Urothelium cell line (cell line): ENCODE measurements around the gene ACBD6.
"Not testable (repeated sequence)": the region's sequence is repeated elsewhere in the genome, so short reads cannot be mapped to it uniquely, and the experiment has no call there.

Experiments used
- DNase-seq: peaks from one replicate; pipeline ENCODE4 v3.0.0; 2011; ENCODE audit warnings: low spot score, mixed read lengths
- FAIRE-seq: peaks from 2 replicates; lab custom pipeline; 2011; peaks lifted over from hg19 to GRCh38; lab: Jason Lieb, UNC

Gene ACBD6

DNA sequence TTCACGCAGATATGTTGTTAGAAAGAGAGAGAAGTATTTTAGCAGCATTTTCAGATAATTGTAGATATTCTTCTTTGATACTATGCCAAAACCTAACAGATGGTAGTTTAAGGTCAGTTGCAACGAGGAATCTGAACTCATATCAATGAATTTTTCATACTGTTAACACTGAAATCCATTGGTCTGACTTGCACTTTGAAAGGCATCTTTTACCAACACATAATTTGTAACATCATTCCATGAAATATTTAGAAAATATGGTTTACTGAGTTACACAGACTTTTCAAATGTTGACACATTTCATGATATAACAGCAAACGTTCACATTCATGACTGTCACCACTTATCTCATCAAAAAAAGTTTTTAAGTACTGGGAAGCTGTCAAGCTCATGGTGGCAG is 4.6 kb downstream of the ACBD6 start:
- no peak for FAIRE-seq

DNA sequence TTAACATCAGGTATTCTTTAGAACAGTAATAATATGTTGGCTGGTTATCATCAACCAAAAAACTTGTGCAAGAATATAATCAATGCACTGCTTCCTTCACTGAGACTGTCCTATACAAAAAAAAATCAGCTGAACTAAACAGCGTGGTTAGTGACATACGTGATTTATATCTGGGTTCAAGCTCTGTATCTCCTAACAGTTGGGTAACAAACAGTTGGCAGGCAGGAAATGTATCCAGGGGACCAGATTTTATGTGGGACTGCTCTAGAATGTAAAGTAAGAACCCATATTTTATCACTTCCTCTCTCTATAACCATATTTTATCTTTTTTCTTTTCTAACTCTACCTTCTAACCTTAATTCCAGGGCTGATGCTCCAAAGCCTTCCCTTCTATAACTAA is 8.0 kb downstream of the ACBD6 start:
- FAIRE-seq, result no peak
- no peak for DNase-seq

More for the DNA sequence above, 4.6 kb downstream of the ACBD6 start:
- DNase-seq, result no peak

- FAIRE-seq, result no peak
- no peak for DNase-seq
Observed at GRCh38 chr1:180489976-180490375, 12.4 kb downstream of the ACBD6 start.

DNA sequence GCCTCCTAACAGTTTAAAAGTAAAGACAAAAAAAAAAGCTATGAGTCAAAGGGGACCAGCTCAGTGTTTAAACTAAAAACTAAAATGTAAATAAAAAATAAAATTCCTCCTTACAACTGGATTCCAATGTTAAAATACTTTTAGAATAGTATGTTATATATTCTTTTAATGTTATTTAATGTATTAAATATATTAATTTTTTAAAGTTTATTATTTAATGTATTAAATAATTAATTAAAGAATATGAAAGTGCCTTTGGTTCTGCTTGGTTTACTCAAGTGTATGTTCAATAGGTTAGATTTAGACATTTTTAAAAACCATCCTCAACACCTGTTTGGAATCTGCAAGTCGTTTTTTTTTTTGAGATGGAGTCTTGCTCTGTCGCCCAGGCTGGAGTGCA is 13.1 kb downstream of the ACBD6 start:
- DNase-seq (no peak), FAIRE-seq (no peak)

DNA sequence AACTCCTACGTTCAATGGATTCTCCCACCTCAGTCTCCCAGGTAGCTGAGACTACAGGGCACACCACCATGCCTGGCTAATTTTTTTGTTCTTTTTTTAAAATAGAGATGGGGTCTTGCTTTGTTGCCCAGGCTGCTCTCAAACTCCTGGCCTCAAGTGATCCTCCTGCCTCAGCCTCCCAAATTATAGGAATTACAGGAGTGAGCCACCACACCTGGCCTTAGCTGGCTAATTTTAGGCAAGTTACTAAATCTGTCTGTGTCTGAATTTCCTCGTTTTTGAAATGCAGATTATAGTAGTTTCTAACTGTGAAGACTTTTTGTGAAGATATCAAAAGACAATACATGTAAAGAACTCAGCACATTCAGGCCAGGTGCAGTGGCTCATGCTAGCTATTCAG is 13.7 kb downstream of the ACBD6 start:
- no peak for DNase-seq
- FAIRE-seq, result no peak

DNA sequence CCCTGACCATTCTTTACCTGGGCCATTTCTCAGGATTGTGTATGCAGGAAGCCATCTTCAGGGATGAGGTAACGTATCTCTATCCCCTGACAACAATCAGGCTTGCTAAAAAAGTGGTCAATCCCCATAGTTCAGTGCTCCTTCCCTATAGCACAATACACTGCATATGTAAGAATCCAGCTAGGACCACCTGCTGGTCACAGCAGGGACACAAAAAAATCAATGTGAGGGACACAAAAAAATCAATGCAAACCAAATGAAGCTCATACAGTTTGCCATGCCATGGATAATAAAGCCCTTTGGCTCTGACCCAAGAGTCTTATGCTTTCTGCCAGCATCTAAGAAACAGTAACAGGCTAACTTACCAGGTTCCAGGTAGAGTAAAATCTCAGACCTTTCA is 16.3 kb downstream of the ACBD6 start:
- no peak for DNase-seq
- FAIRE-seq, result no peak

DNA sequence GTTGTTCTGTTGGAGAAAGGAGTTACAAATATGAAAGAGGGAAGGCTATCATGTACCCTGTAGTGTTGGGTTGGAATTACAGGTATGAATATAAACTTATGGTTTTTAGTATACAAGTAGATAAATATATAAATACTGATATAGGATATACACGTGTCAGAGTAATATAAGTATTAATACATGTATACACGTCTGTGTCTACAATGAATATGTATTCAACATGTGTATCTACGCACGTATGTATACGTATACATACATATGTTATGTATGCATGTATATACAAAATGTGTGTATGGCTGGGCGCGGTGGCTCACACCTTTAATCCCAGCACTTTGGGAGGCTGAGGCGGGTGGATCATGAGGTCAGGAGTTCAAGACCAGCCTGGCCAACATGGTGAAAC is 17.9 kb downstream of the ACBD6 start:
- FAIRE-seq (no peak), DNase-seq (no peak)

DNA sequence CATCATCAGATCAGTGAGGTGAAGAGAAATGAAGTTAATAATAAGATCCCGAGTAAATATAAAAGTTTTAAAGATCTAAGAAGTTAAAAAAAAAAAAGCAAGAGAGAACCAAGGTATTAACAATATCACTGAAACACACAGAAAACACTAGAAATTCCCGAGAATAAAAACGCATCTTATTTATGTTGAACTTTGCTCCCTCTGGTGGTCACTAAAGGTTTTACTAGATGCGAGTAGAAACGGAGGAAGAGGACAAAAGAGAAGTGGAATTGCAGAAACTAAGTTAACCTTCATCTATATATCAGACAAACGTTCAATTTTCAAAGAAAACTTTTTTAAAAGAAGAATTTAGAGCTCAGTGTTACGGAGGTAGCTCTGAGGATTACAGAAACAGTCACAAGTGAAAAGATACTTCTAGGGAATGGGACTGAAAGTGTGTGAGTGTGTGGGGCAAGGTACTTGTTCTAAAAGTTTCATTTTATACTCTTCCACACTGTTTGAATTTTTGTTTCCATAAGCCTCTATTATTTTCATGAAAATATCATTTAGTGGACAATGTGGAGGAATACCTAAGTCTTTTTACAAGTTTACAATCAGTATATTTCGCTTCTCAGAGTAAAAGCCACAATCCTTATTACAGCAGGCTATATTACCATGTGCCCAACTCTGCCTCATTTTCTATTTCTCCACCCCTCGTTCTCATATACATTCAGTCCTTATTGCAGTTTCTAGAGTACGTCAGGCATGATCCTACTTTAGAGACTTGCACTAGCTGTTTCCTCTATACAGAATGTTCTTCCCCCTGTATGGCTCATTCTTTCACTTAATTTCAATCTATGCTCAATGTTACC is 19.7 kb downstream of the ACBD6 start:
- DNase-seq (peak; percentile 37), FAIRE-seq (no peak)

GRCh38 chr1:180470031-180470430 is 32.3 kb downstream of the ACBD6 start:
- no peak for DNase-seq
- no peak for FAIRE-seq

DNA sequence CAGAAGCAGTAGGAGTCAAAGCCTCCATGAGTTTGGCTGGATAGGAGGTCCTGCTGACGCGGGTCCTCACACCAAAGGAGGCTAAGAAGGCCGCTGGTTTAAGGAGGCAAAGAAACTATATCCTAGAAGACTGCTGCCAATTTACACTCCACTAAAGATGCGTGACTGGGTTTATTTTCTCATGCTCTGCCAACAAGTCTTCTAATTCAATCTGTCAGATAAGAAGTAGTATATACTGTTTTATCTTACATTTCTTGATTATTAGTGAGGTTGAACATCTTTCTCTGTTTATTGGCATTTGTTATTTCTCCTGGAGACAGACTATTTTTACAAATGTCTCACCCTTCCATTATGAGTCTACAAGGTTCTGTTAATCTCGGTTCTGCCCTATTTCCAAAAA is 34.1 kb downstream of the ACBD6 start:
- FAIRE-seq (no peak), DNase-seq (no peak)

DNA sequence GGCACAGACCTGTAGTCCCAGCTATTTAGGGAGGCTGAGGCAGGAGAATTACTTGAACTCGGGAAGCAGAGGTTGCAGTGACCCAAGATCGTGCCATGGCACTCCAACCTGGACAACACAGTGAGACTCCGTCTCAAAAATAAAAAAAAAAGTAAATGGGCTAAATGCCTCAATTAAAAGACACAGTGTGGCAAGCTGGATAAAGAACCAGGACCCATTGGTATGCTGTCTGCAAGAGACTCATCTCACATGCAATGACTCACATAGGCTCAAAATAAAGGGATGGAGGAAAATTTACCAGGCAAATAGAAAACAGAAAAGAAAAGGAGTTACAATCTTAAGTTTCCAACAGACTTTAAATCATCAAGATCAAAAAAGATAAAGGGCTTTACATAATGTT is 40.3 kb downstream of the ACBD6 start:
- DNase-seq (no peak), FAIRE-seq (no peak)

GRCh38 chr1:180461682-180462081 is 40.7 kb downstream of the ACBD6 start:
- not testable (repeated sequence) for FAIRE-seq, DNase-seq

DNA sequence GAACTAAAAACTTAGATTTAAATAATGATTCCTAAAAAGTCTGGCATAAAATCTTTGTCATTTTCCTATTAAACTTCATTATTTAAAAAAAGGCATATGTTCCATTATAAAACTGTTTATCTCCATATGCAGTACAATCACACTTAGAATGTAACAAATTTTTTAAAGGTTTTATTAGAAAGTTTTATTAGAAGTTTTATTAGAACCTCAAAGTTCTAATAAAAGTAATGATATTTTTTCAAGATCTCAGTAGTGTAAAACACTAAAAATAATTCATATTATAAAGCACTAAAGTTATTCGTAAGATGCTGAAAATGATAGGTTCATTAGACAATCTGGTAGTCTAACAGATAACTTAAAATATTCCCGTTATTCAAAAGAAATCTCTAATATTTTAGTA is 43.6 kb downstream of the ACBD6 start:
- no peak for FAIRE-seq
- no peak for DNase-seq

DNA sequence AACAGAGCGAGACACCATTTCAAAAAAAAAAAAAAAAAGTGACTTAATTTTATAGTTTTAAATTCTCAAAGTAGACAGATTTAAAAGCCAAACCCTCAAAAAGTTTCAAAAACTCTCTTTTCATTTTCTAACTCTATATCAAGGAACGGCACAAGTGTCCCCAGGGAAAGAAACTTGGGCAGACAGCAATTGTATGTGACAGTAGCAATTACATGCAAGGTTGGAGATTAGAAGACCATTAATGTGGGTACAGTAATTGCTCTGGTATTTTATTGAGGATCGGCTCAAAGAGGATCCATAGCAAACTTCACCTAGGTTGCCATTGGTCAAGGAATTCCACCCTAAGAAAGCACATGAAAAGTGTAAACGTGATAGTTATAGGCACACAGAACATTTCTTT is 46.2 kb downstream of the ACBD6 start:
- FAIRE-seq (no peak), DNase-seq (no peak)

- DNase-seq (no peak), FAIRE-seq (no peak)
Observed at GRCh38 chr1:180451504-180451903, 50.9 kb downstream of the ACBD6 start.

GRCh38 chr1:180444522-180444921 is 57.9 kb downstream of the ACBD6 start:
- DNase-seq (no peak), FAIRE-seq (no peak)

DNA sequence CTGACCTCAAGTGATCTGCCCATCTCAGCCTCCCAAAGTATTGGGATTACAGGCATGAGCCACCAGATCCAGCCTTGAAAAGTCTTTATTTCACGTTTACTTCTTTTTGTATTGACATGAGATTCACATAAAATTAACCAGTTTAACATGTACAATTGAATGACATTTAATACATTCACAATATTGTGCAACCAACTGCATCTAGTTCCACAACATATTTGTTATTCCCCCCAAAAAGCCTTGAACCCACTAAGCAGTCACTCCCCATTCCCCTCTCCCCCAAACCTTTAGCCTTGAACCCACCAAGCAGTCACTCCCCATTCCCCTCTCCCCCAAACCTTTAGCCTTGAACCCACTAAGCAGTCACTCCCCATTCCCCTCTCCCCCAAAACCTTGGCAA is 62.0 kb downstream of the ACBD6 start:
- FAIRE-seq (no peak), DNase-seq (no peak)

DNA sequence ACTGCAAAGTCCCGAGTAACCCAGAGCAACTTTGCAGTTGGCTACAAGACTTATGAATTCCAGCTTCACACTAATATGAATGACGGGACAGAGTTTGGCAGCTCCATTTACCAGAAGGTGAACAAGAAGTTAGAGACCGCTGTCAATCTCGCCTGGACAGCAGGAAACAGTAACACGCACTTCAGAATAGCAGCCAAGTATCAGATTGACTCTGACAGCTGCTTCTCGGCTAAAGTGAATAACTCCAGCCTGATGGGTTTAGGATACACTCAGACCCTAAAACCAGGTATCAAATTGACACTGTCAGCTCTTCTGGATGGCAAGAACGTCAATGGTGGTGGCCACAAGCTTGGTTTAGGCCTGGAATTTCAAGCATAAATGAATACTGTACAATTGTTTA is 66.8 kb downstream of the ACBD6 start:
- FAIRE-seq, result no peak
- no peak for DNase-seq

DNA sequence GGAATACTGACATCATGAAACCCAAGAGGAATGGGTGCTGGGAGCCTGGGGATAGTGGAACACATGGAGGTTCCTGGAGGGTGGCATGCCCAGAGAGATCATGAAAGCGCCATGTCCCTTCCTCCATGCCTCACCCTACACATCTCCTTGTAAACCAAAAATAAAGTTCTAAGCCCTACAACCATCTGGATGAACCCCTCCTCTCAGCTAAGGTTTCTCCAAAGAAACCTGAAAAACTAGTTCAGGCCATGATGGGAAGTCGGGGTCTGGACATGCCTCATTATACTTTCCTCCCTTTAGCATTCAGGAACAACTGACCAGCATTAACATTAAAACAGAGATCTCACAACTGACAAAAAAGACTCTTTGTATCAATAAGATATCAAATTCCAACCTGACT is 68.5 kb downstream of the ACBD6 start:
- DNase-seq (no peak), FAIRE-seq (no peak)

DNA sequence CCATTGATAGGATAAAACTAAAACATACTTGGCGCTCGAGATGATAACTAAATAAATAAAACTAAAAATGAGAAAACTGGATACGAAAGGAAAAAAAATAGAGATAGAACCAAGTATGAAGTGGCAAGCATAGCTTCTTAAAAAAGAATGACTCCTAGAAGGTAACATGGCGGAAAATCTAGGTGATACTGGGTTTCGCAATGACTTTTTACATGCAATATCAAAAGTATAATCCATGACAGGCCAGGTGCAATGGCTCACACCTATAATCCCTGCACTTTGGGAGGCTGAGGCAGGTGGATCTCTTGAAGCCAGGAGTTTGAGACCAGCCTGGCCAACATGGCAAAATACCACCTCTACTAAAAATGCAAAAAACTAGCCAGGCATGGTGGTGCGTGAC is 70.7 kb downstream of the ACBD6 start:
- no peak for DNase-seq
- no peak for FAIRE-seq

DNA sequence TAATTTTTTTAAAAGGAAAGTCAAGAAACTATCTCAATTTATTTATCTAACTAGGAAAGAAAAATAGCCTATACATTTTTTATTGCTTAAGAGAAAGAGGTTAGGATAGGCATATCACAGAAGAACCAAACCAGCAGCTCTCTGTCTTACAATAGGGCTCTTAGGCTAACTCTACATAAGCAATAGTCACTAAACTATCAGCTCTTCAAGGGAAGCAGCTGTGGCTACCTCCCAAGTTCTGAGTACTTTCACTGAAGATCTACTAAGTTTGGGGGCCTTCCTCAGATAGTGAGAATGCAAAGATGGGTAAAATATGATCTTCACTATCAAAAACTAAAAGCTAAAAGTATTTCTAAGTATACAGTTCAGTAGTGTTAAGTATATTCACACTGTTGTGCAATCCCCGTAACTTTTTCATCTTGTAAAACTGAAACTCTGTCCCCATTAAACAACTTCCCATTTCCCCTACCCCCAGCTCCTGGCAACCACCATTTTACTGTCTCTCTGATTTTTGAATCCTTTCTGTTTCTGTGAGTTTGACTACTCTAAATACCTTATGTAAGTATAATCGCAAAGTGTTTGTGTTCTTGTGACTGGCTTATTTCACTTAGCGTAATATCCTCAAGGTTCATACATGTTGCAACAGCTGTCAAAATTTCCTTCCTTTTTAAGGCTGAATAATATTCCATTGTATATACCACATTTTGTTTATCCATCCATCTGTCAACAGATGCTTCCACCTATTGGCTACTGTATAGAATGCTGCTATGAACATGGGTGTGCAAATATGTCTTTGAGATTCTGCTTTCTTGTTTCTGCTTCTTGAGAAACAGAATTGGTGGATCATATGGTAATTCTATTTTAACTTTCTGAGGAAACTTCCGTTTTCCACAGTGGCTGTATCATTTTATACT is 73.3 kb downstream of the ACBD6 start:
- DNase-seq (no peak), FAIRE-seq (no peak)

DNA sequence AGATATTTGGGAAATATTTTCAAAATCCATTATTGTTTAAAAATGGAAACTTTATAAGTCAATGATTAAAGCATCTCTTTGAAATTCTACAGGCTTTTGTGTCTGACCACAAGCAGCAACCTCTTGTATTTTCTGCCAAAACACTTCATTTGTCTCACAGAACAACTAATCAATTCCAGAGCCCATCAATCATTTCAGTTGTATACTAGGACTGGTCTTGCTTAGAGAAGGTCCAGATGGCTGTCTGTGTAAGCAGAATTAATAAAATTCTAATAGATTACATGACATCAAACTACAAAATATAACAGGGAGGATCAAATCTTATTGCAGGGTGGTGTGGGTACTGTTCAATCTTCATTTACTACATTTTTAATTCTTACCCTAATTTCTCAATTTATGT is 76.4 kb downstream of the ACBD6 start:
- FAIRE-seq (no peak), DNase-seq (no peak)
